Muscle layer of duodenum (tissue), 2 donors: ENCODE data around the gene ASZ1.

Experiments
- H3K27ac ChIP-seq: one replicate; pipeline ENCODE4 v1.7.0; 2013; ENCODE audit warnings: mild to moderate bottlenecking, low read length
- H3K27me3 ChIP-seq: one replicate; pipeline ENCODE4 v1.7.0; 2013; ENCODE audit warnings: low read depth, mild to moderate bottlenecking, control low read depth, low read length
- H3K36me3 ChIP-seq, 2 donors: one replicate each; pipeline ENCODE4 v1.7.0; 2013; ENCODE audit warnings: low read length in 2 of 2, control low read depth in 1 of 2, mild to moderate bottlenecking in 1 of 2; ENCODE audit not compliant: insufficient read depth in 2 of 2, control insufficient read depth in 1 of 2
- H3K4me1 ChIP-seq, 2 donors: one replicate each; pipeline ENCODE4 v1.7.0; 2013; ENCODE audit warnings: low read length in 2 of 2, mild to moderate bottlenecking in 2 of 2, control low read depth in 1 of 2, moderate library complexity in 1 of 2; ENCODE audit not compliant: insufficient read depth in 2 of 2, control insufficient read depth in 1 of 2
- H3K4me3 ChIP-seq, 2 donors: one replicate each; pipeline ENCODE4 v1.7.0; 2013; ENCODE audit warnings: low read length in 2 of 2, low read depth in 1 of 2, mild to moderate bottlenecking in 1 of 2
- H3K9me3 ChIP-seq, 2 donors: one replicate each; pipeline ENCODE4 v1.7.0; 2013; ENCODE audit warnings: low read length in 2 of 2, control low read depth in 1 of 2, mild to moderate bottlenecking in 1 of 2; ENCODE audit not compliant: control insufficient read depth in 1 of 2
- donor health status: healthy.

Gene ASZ1

GRCh38 chr7:117333168-117333567, 94.1 kb downstream of the ASZ1 start:
- Histone ChIP-seq H3K27ac (no peak overlapping the region), H3K4me3 (no peak overlapping the region)

GRCh38 chr7:117332031-117332430, 95.3 kb downstream of the ASZ1 start:
- H3K27me3 ChIP-seq, result no peaks in the 10 kb centered on the region

More at GRCh38 chr7:117333168-117333567, 94.1 kb downstream of the ASZ1 start:
- Histone ChIP-seq H3K27me3 (no peaks in the 10 kb centered on the region), H3K9me3 (no peaks in the 10 kb centered on the region), H3K36me3 (no peaks in the 10 kb centered on the region), H3K4me1 (no peaks in the 10 kb centered on the region)

GRCh38 chr7:117325836-117326235, 101.5 kb downstream of the ASZ1 start:
- H3K4me3 ChIP-seq, result no peak overlapping the region
- peaks cover 27% of the 10 kb centered on the region for H3K27me3 ChIP-seq
- H3K36me3 ChIP-seq, result no peaks in the 10 kb centered on the region
- H3K9me3 ChIP-seq, result no peaks in the 10 kb centered on the region
- peaks cover 0 to 22% of the 10 kb centered on the region in 2 donors for H3K4me1 ChIP-seq
- H3K27ac ChIP-seq, result no peak overlapping the region

More at GRCh38 chr7:117332031-117332430, 95.3 kb downstream of the ASZ1 start:
- Histone ChIP-seq H3K27ac (no peak overlapping the region), H3K4me1 (no peaks in the 10 kb centered on the region), H3K36me3 (no peaks in the 10 kb centered on the region), H3K9me3 (no peaks in the 10 kb centered on the region), H3K4me3 (no peak overlapping the region)

GRCh38 chr7:117324960-117325359, 102.3 kb downstream of the ASZ1 start:
- peak overlapping the region; percentile 51 to 79 for H3K4me3 ChIP-seq
- peaks cover 31% of the 10 kb centered on the region for H3K27me3 ChIP-seq
- no peak overlapping the region for H3K27ac ChIP-seq
- no peaks in the 10 kb centered on the region for H3K36me3 ChIP-seq
- peaks cover 0 to 22% of the 10 kb centered on the region in 2 donors for H3K4me1 ChIP-seq
- H3K9me3 ChIP-seq, result no peaks in the 10 kb centered on the region

- H3K27ac ChIP-seq, result no peak overlapping the region
- peaks cover 0 to 22% of the 10 kb centered on the region in 2 donors for H3K4me1 ChIP-seq
- H3K36me3 ChIP-seq, result no peaks in the 10 kb centered on the region
- H3K4me3 ChIP-seq, result peak overlapping the region; percentile 51 to 79
- no peaks in the 10 kb centered on the region for H3K9me3 ChIP-seq
- H3K27me3 ChIP-seq, result peaks cover 35% of the 10 kb centered on the region
Measured at GRCh38 chr7:117323851-117324711, 103.2 kb downstream of the ASZ1 start.

- H3K9me3 ChIP-seq, result no peaks in the 10 kb centered on the region
- no peaks in the 10 kb centered on the region for H3K36me3 ChIP-seq
- H3K4me3 ChIP-seq, result peak overlapping the region; percentile 51 to 79
- H3K27me3 ChIP-seq, result peaks cover 35% of the 10 kb centered on the region
- H3K4me1 ChIP-seq, result peaks cover 0 to 22% of the 10 kb centered on the region in 2 donors
- H3K27ac ChIP-seq, result no peak overlapping the region
Measured at GRCh38 chr7:117323305-117323850, 103.9 kb downstream of the ASZ1 start.

GRCh38 chr7:117322741-117323304, 104.5 kb downstream of the ASZ1 start, which contains the start of gene WNT2:
Gene WNT2 (minus strand): TSS chr7:117323058. CDS start chr7:117322989, 69 bp downstream.
- Histone ChIP-seq H3K27me3 (peaks cover 35% of the 10 kb centered on the region), H3K4me1 (peaks cover 0 to 22% of the 10 kb centered on the region in 2 donors), H3K9me3 (no peaks in the 10 kb centered on the region), H3K36me3 (no peaks in the 10 kb centered on the region), H3K27ac (no peak within 1 kb of the TSS), H3K4me3 (peak within 1 kb of the TSS; percentile 51 to 79)

GRCh38 chr7:117320523-117320922, 106.8 kb downstream of the ASZ1 start:
- H3K4me1 ChIP-seq, result peaks cover 0 to 22% of the 10 kb centered on the region in 2 donors
- H3K9me3 ChIP-seq, result no peaks in the 10 kb centered on the region
- H3K36me3 ChIP-seq, result no peaks in the 10 kb centered on the region
- H3K27me3 ChIP-seq, result peaks cover 35% of the 10 kb centered on the region
- no peak overlapping the region for H3K27ac ChIP-seq
- H3K4me3 ChIP-seq, result no peak overlapping the region

- H3K4me3 ChIP-seq, result no peak overlapping the region
- no peaks in the 10 kb centered on the region for H3K36me3 ChIP-seq
- no peaks in the 10 kb centered on the region for H3K9me3 ChIP-seq
Measured at GRCh38 chr7:117319181-117319580, 108.1 kb downstream of the ASZ1 start.

GRCh38 chr7:117313582-117313981, 113.7 kb downstream of the ASZ1 start:
- Histone ChIP-seq H3K27me3 (no peaks in the 10 kb centered on the region), H3K4me1 (no peaks in the 10 kb centered on the region), H3K36me3 (no peaks in the 10 kb centered on the region), H3K9me3 (no peaks in the 10 kb centered on the region), H3K27ac (no peak overlapping the region), H3K4me3 (no peak overlapping the region)

More at GRCh38 chr7:117319181-117319580, 108.1 kb downstream of the ASZ1 start:
- H3K27ac ChIP-seq, result no peak overlapping the region
- peaks cover 35% of the 10 kb centered on the region for H3K27me3 ChIP-seq
- H3K4me1 ChIP-seq, result peaks cover 0 to 17% of the 10 kb centered on the region in 2 donors
